CD8-positive, alpha-beta memory T cell (primary cell): ENCODE measurements around the gene GJB2. TPM values are rescaled to one million over a fixed set of nuclear protein-coding genes. Genes with fewer than 3 reads are reported as not detected.

Experiments
- CTCF ChIA-PET: fragments of 350-600 bp; sonication (Branson Sonifier 250); formaldehyde crosslinking; loops from one replicate; lab custom pipeline; 2021; ENCODE audit warnings: antibody characterized with exemption; lab: Charles Lee
- POLR2A ChIA-PET: fragments of 350-600 bp; sonication (Branson Sonifier 250); formaldehyde crosslinking; loops from one replicate; lab custom pipeline; 2021; ENCODE audit warnings: antibody characterized with exemption; lab: Charles Lee
- DNase-seq, 5 donors: peaks; one replicate each; pipeline versions ENCODE4 v3.0.0 to v3.0.0-alpha.2; 2020 to 2022; ENCODE audit warnings: mixed read lengths in 1 of 5
- H3K27ac ChIP-seq: one replicate; pipeline ENCODE4 v1.7.0; 2013; ENCODE audit warnings: low read depth, mild to moderate bottlenecking, low read length, moderate library complexity
- H3K27me3 ChIP-seq: 2 replicates; pipeline ENCODE4 v1.7.0; 2013; ENCODE audit warnings: low read length, mild to moderate bottlenecking; ENCODE audit not compliant: insufficient read depth, poor library complexity, severe bottlenecking
- H3K36me3 ChIP-seq: 2 replicates; pipeline ENCODE4 v1.7.0; 2013; ENCODE audit warnings: mild to moderate bottlenecking, low read length, moderate library complexity; ENCODE audit not compliant: insufficient read depth
- H3K4me1 ChIP-seq: 2 replicates; pipeline ENCODE4 v1.7.0; 2013; ENCODE audit warnings: mild to moderate bottlenecking, low read length, moderate library complexity; ENCODE audit not compliant: insufficient read depth
- H3K4me3 ChIP-seq: 2 replicates; pipeline ENCODE4 v1.7.0; 2013; ENCODE audit warnings: mild to moderate bottlenecking, low read length
- H3K9me3 ChIP-seq: 2 replicates; pipeline ENCODE4 v1.7.0; 2013; ENCODE audit warnings: mild to moderate bottlenecking, low read length
- H3K27ac Mint-ChIP-seq, 8 donors: one replicate each; pipeline ENCODE4 v1.8.0; 2020 to 2021; ENCODE audit warnings: mixed read lengths in 8 of 8, mild to moderate bottlenecking in 6 of 8, inconsistent platforms in 3 of 8, moderate library complexity in 3 of 8
- H3K27me3 Mint-ChIP-seq, 2 donors: one replicate each; pipeline ENCODE4 v1.8.0; 2020 to 2021; ENCODE audit warnings: mixed read lengths in 2 of 2, mild to moderate bottlenecking in 1 of 2, moderate library complexity in 1 of 2
- H3K36me3 Mint-ChIP-seq, 3 donors: one replicate each; pipeline ENCODE4 v1.8.0; 2020 to 2021; ENCODE audit warnings: mixed read lengths in 3 of 3, inconsistent platforms in 1 of 3, mild to moderate bottlenecking in 1 of 3
- H3K4me1 Mint-ChIP-seq, 3 donors: one replicate each; pipeline ENCODE4 v1.8.0; 2020 to 2021; ENCODE audit warnings: mixed read lengths in 3 of 3, inconsistent platforms in 1 of 3, mild to moderate bottlenecking in 1 of 3
- H3K4me3 Mint-ChIP-seq, 7 donors: one replicate each; pipeline ENCODE4 v1.8.0; 2020 to 2021; ENCODE audit warnings: mixed read lengths in 7 of 7, mild to moderate bottlenecking in 6 of 7, moderate library complexity in 4 of 7, inconsistent platforms in 2 of 7
- H3K9me3 Mint-ChIP-seq, 5 donors: one replicate each; pipeline ENCODE4 v1.8.0; 2020 to 2022; ENCODE audit warnings: mixed read lengths in 5 of 5, mild to moderate bottlenecking in 3 of 5, moderate library complexity in 2 of 5, inconsistent platforms in 1 of 5
- polyA plus RNA-seq: library from polyadenylated mRNA; unstranded; fragments of 300-500 nt; fragmentation: Illumina TruSeq; gene quantifications from one replicate; pipeline ENCODE4 v1.2.3, GENCODE V29; 2021
- total RNA-seq, 2 experiments: library from RNA; stranded (reverse); gene quantifications; one replicate each; pipeline ENCODE4 v1.2.3, GENCODE V29; 2021

Gene GJB2
- total and polyA plus RNA-seq, 3 experiments from 2014 or later = 27.3 to 27.6 TPM; not detected in 1

GRCh38 chr13:20227288-20227687 lies 34.5 kb upstream of the GJB2 start:
- H3K36me3 ChIP-seq = no peaks in the 10 kb centered on the region
- peaks cover 7 to 12% (median 9%) of the 10 kb centered on the region in 3 donors for H3K4me1 Mint-ChIP-seq
- no peaks in the 10 kb centered on the region for H3K27me3 ChIP-seq
- DNase-seq = no peak
- H3K27me3 Mint-ChIP-seq = peaks cover 18 to 30% of the 10 kb centered on the region in 2 donors
- H3K27ac ChIP-seq = no peak overlapping the region
- H3K9me3 ChIP-seq = no peaks in the 10 kb centered on the region
- no peaks in the 10 kb centered on the region for H3K9me3 Mint-ChIP-seq
- no peak overlapping the region for H3K4me3 ChIP-seq
- ChIA-PET CTCF (no interaction called here), POLR2A (no interaction called here)
- no peaks in the 10 kb centered on the region for H3K4me1 ChIP-seq
- no peak overlapping the region for H3K4me3 Mint-ChIP-seq
- peaks cover 0 to 2% (median 0%) of the 10 kb centered on the region in 3 donors for H3K36me3 Mint-ChIP-seq
- H3K27ac Mint-ChIP-seq = no peak overlapping the region

- Histone ChIP-seq H3K36me3 (no peaks in the 10 kb centered on the region), H3K27me3 (no peaks in the 10 kb centered on the region), H3K4me3 (no peak overlapping the region), H3K9me3 (no peaks in the 10 kb centered on the region), H3K27ac (no peak overlapping the region), H3K4me1 (no peaks in the 10 kb centered on the region)
- ChIA-PET POLR2A (no interaction called here), CTCF (no interaction called here)
- Mint-ChIP-seq H3K27me3 (peaks cover 6 to 11% of the 10 kb centered on the region in 2 donors), H3K4me1 (peaks cover 5 to 14% (median 9%) of the 10 kb centered on the region in 3 donors), H3K4me3 (no peak overlapping the region), H3K9me3 (no peaks in the 10 kb centered on the region), H3K27ac (no peak overlapping the region), H3K36me3 (no peaks in the 10 kb centered on the region)
- no peak for DNase-seq
These were observed 29.8 kb upstream of the GJB2 start for GRCh38 chr13:20222553-20222952.

GRCh38 chr13:20221772-20222171 lies 29.0 kb upstream of the GJB2 start:
- Histone ChIP-seq H3K9me3 (no peaks in the 10 kb centered on the region), H3K36me3 (no peaks in the 10 kb centered on the region), H3K27me3 (no peaks in the 10 kb centered on the region), H3K4me1 (no peaks in the 10 kb centered on the region), H3K27ac (no peak overlapping the region), H3K4me3 (no peak overlapping the region)
- Mint-ChIP-seq H3K27me3 (peaks cover 3 to 11% of the 10 kb centered on the region in 2 donors), H3K36me3 (no peaks in the 10 kb centered on the region), H3K27ac (peak overlapping the region in 1 of 8 donors; percentile 74), H3K4me3 (no peak overlapping the region), H3K4me1 (peaks cover 5 to 14% (median 9%) of the 10 kb centered on the region in 3 donors), H3K9me3 (no peaks in the 10 kb centered on the region)
- ChIA-PET CTCF (no interaction called here), POLR2A (no interaction called here)
- no peak for DNase-seq

GRCh38 chr13:20219577-20219976 lies 26.8 kb upstream of the GJB2 start:
- Mint-ChIP-seq H3K4me3 (peak overlapping the region in 1 of 7 donors; percentile 27), H3K27ac (no peak overlapping the region), H3K4me1 (peaks cover 5 to 14% (median 9%) of the 10 kb centered on the region in 3 donors), H3K27me3 (peaks cover 0 to 8% of the 10 kb centered on the region in 2 donors), H3K36me3 (no peaks in the 10 kb centered on the region), H3K9me3 (no peaks in the 10 kb centered on the region)
- DNase-seq = no peak
- Histone ChIP-seq H3K4me1 (no peaks in the 10 kb centered on the region), H3K36me3 (no peaks in the 10 kb centered on the region), H3K4me3 (no peak overlapping the region), H3K9me3 (no peaks in the 10 kb centered on the region), H3K27me3 (no peaks in the 10 kb centered on the region), H3K27ac (no peak overlapping the region)
- ChIA-PET CTCF (no interaction called here), POLR2A (no interaction called here)

GRCh38 chr13:20217168-20217567 lies 24.4 kb upstream of the GJB2 start:
- DNase-seq = no peak
- no peak overlapping the region for H3K27ac ChIP-seq
- Mint-ChIP-seq H3K9me3 (peaks cover 0 to 7% (median 0%) of the 10 kb centered on the region in 5 donors), H3K36me3 (no peaks in the 10 kb centered on the region), H3K4me1 (peaks cover 5 to 14% (median 9%) of the 10 kb centered on the region in 3 donors), H3K27me3 (peaks cover 4 to 12% of the 10 kb centered on the region in 2 donors), H3K4me3 (no peak overlapping the region), H3K27ac (peak overlapping the region in 1 of 8 donors; percentile 31)
- no peaks in the 10 kb centered on the region for H3K36me3 ChIP-seq
- no peak overlapping the region for H3K4me3 ChIP-seq
- no peaks in the 10 kb centered on the region for H3K4me1 ChIP-seq
- ChIA-PET CTCF (no interaction called here), POLR2A (no interaction called here)
- H3K9me3 ChIP-seq = no peaks in the 10 kb centered on the region
- no peaks in the 10 kb centered on the region for H3K27me3 ChIP-seq

GRCh38 chr13:20209948-20210347 lies 17.2 kb upstream of the GJB2 start:
- Mint-ChIP-seq H3K9me3 (peaks cover 0 to 7% (median 0%) of the 10 kb centered on the region in 5 donors), H3K4me1 (no peaks in the 10 kb centered on the region), H3K27me3 (peaks cover 13 to 44% of the 10 kb centered on the region in 2 donors), H3K4me3 (no peak overlapping the region), H3K27ac (peak overlapping the region in 1 of 8 donors; percentile 64), H3K36me3 (no peaks in the 10 kb centered on the region)
- H3K4me3 ChIP-seq = no peak overlapping the region
- ChIA-PET POLR2A (no interaction called here), CTCF (interaction anchor here (1.5 kb wide), 1 partner anchor 12 kb away, joined by 6 read pairs; no protein-coding TSS in a partner anchor)
- no peaks in the 10 kb centered on the region for H3K27me3 ChIP-seq
- no peaks in the 10 kb centered on the region for H3K36me3 ChIP-seq
- H3K9me3 ChIP-seq = no peaks in the 10 kb centered on the region
- H3K4me1 ChIP-seq = no peaks in the 10 kb centered on the region
- DNase-seq = no peak
- H3K27ac ChIP-seq = no peak overlapping the region

- no peaks in the 10 kb centered on the region for H3K9me3 ChIP-seq
- no peaks in the 10 kb centered on the region for H3K36me3 ChIP-seq
- H3K4me1 ChIP-seq = no peaks in the 10 kb centered on the region
- no peaks in the 10 kb centered on the region for H3K36me3 Mint-ChIP-seq
- H3K27me3 ChIP-seq = no peaks in the 10 kb centered on the region
- peaks cover 20 to 50% of the 10 kb centered on the region in 2 donors for H3K27me3 Mint-ChIP-seq
- no peak for DNase-seq
- ChIA-PET CTCF (no interaction called here), POLR2A (no interaction called here)
- H3K9me3 Mint-ChIP-seq = peaks cover 0 to 5% (median under 1%) of the 10 kb centered on the region in 5 donors
- H3K27ac ChIP-seq = no peak overlapping the region
- no peak overlapping the region for H3K4me3 Mint-ChIP-seq
- H3K4me3 ChIP-seq = no peak overlapping the region
- H3K27ac Mint-ChIP-seq = no peak overlapping the region
- no peaks in the 10 kb centered on the region for H3K4me1 Mint-ChIP-seq
These were observed 14.0 kb upstream of the GJB2 start for GRCh38 chr13:20206698-20207235.

- CTCF ChIA-PET = no interaction called here
- peaks cover 23 to 54% of the 10 kb centered on the region in 2 donors for H3K27me3 Mint-ChIP-seq
- no peaks in the 10 kb centered on the region for H3K4me1 Mint-ChIP-seq
- Histone ChIP-seq H3K9me3 (no peaks in the 10 kb centered on the region), H3K27ac (no peak overlapping the region), H3K4me1 (no peaks in the 10 kb centered on the region), H3K36me3 (no peaks in the 10 kb centered on the region), H3K4me3 (no peak overlapping the region), H3K27me3 (no peaks in the 10 kb centered on the region)
- DNase-seq = no peak
- POLR2A ChIA-PET = no interaction called here
- no peak overlapping the region for H3K4me3 Mint-ChIP-seq
- no peaks in the 10 kb centered on the region for H3K36me3 Mint-ChIP-seq
- no peak overlapping the region for H3K27ac Mint-ChIP-seq
- H3K9me3 Mint-ChIP-seq = peaks cover 0 to 8% (median 2%) of the 10 kb centered on the region in 5 donors
These were observed 13.4 kb upstream of the GJB2 start for GRCh38 chr13:20206065-20206697.
